ENCODE results near the gene KIF13A. TPM values are rescaled to one million over a fixed set of nuclear protein-coding genes. Genes with fewer than 3 reads are reported as not detected.

Gene KIF13A
- total and polyA plus RNA-seq, 10 of the 15 experiments (the other 5 are each of a cell fraction or from before 2014, with no cell fraction given): 0.02 to 0.26 (median 0.13) TPM; not detected in 2

- no peak for TF ChIP-seq PRDM15 (CRISPR knock-in tag; IDR thresholded peaks at IDR 0.05)
Observed at GRCh38 chr6:17901493-17901892, 85.9 kb downstream of the KIF13A start (continued).

- POLR2A ChIA-PET: no interaction called here
- no peak for TF ChIP-seq FOXM1 (IDR thresholded peaks at IDR 0.05; ENCODE audit: low read depth, low read length)
- TF ChIP-seq SMAD5 (IDR thresholded peaks at IDR 0.05; ENCODE audit: low read depth): no peak
- TF ChIP-seq SIN3A (IDR thresholded peaks at IDR 0.05; ENCODE audit: low read depth, low read length): no peak
- TF ChIP-seq SP1 (IDR thresholded peaks at IDR 0.05; ENCODE audit: low read depth, low read length): no peak
- no peak for TF ChIP-seq RELA (IDR thresholded peaks at IDR 0.05; ENCODE audit: borderline replicate concordance, partially characterized antibody)
- TF ChIP-seq IKZF1 (conservative IDR thresholded peaks at IDR 0.05): no peak
- TF ChIP-seq RFX5 (IDR thresholded peaks at IDR 0.05; ENCODE audit: low read depth, low read length): no peak
- TF ChIP-seq IRF5 (IDR thresholded peaks at IDR 0.05; ENCODE audit: borderline replicate concordance): no peak
- no peak for ATAC-seq
- no peak for DNase-seq (ENCODE audit: low read depth, low spot score)
- Histone ChIP-seq H3K9ac (ENCODE audit: control insufficient read depth, insufficient read depth, low read length) (no peak overlapping the region), H2AFZ (ENCODE audit: control insufficient read depth, low read depth, low read length) (no peak overlapping the region), H3K4me3 (no peak overlapping the region), H3K79me2 (ENCODE audit: control insufficient read depth, insufficient read depth, low read length) (no peaks in the 10 kb centered on the region), H3K36me3 (ENCODE audit: control insufficient read depth in 2 of 2, insufficient read depth in 2 of 2, low read length in 1 of 2) (no peaks in the 10 kb centered on the region), H4K20me1 (ENCODE audit: control insufficient read depth, insufficient read depth) (no peaks in the 10 kb centered on the region), H3K9me3 (replicated peaks; ENCODE audit: control insufficient read depth, insufficient read depth, low read length) (peaks cover 3% of the 10 kb centered on the region; the same call in 2 of the 3 replicates), H3K4me2 (ENCODE audit: control insufficient read depth, insufficient read depth) (no peak overlapping the region), H3K27me3 (replicated peaks in 1 of 2; ENCODE audit: control insufficient read depth in 2 of 2, insufficient read depth in 2 of 2, low read length in 1 of 2) (no peaks in the 10 kb centered on the region), H3K4me1 (ENCODE audit: control insufficient read depth, insufficient read depth, low read length) (no peaks in the 10 kb centered on the region), H3K27ac (ENCODE audit: control insufficient read depth, insufficient read depth) (no peak overlapping the region)
- RAD21 ChIA-PET (ENCODE audit: unreplicated experiment): no interaction called here
- no peak for FAIRE-seq
- WGBS (ENCODE audit: insufficient coverage, insufficient replicate concordance, low lambda C conversion rate, missing lambda C conversion rate): 47% methylated on average over 2 of the region's 2 CpGs
- no TSS peak for BruUV-seq (replicated peaks)
- in situ Hi-C loops (cut with MboI): no loop called here
- CTCF ChIA-PET: no interaction called here
- intact Hi-C loops (cut with micrococcal nuclease; ENCODE audit: unreplicated experiment): no loop called here
- SMC1A ChIA-PET (ENCODE audit: uncharacterized antibody, unreplicated experiment): interaction anchor here (1.3 kb wide), 1 partner anchor 21 kb away, joined by 3 read pairs; no protein-coding TSS in a partner anchor
Observed at GRCh38 chr6:17900011-17900410, 87.4 kb downstream of the KIF13A start.

Measured in GM12878 (cell line).